HG03139 (cell line): ENCODE results near the gene CLIC4.
"Not testable (repeated sequence)": the region's sequence is repeated elsewhere in the genome, so short reads cannot be mapped to it uniquely, and the experiment has no call there.

ENCODE experiments used
- ATAC-seq: cut with Tn5 transposase; IDR thresholded peaks from one replicate; pipeline ENCODE4 v1.9.1; 2021; ENCODE audit not compliant: unreplicated experiment

The CLIC4 gene

GRCh38 chr1:24717887-24718650 lies 27.2 kb upstream of the CLIC4 start:
- no peak for ATAC-seq

- ATAC-seq, result no peak
Measured at GRCh38 chr1:24720152-24720551, 25.1 kb upstream of the CLIC4 start.

- ATAC-seq, result no peak
Measured at GRCh38 chr1:24721533-24721932, 23.7 kb upstream of the CLIC4 start.

- not testable (repeated sequence) for ATAC-seq
Measured at GRCh38 chr1:24722073-24723035, 22.9 kb upstream of the CLIC4 start.

- no peak for ATAC-seq
Measured at GRCh38 chr1:24724345-24725208, 20.7 kb upstream of the CLIC4 start.

- no peak for ATAC-seq
Measured at GRCh38 chr1:24725209-24725651, 20.0 kb upstream of the CLIC4 start.

- ATAC-seq, result no peak
Measured at GRCh38 chr1:24726741-24727140, 18.5 kb upstream of the CLIC4 start.

GRCh38 chr1:24727501-24728216 lies 17.6 kb upstream of the CLIC4 start:
- peak; percentile 91 for ATAC-seq

GRCh38 chr1:24728982-24729381 lies 16.3 kb upstream of the CLIC4 start:
- no peak for ATAC-seq

GRCh38 chr1:24732186-24732885 lies 12.9 kb upstream of the CLIC4 start:
- ATAC-seq, result no peak

- not testable (repeated sequence) for ATAC-seq
Measured at GRCh38 chr1:24733342-24733741, 11.9 kb upstream of the CLIC4 start.

GRCh38 chr1:24735156-24735508 lies 10.1 kb upstream of the CLIC4 start:
- no peak for ATAC-seq

- no peak for ATAC-seq
Measured at GRCh38 chr1:24735509-24736375, 9.5 kb upstream of the CLIC4 start.

GRCh38 chr1:24737368-24738117 lies 7.7 kb upstream of the CLIC4 start:
- no peak for ATAC-seq

GRCh38 chr1:24739241-24739640 lies 6.0 kb upstream of the CLIC4 start:
- ATAC-seq, result no peak

- ATAC-seq, result no peak
Measured at GRCh38 chr1:24742090-24742938, 2.9 kb upstream of the CLIC4 start.
